ENCODE data around the gene CASP2. TPM values are rescaled to one million over a fixed set of nuclear protein-coding genes. Genes with fewer than 3 reads are reported as not detected.

The CASP2 gene
- total and polyA plus RNA-seq, 2 of the 13 experiments (the other 11 are each of a cell fraction or from before 2014, with no cell fraction given) = 10.2 to 13.7 TPM

- Histone ChIP-seq H3K4me3 (replicated peaks in 1 of 3; ENCODE audit: insufficient read depth in 1 of 3, low read depth in 2 of 3, low read length in 3 of 3) (no peak overlapping the region), H3K79me2 (ENCODE audit: insufficient read depth, low read length) (no peaks in the 10 kb centered on the region), H2AFZ (ENCODE audit: low read length) (no peak overlapping the region), H3K4me2 (ENCODE audit: low read depth, low read length) (no peak overlapping the region), H3K4me1 (ENCODE audit: insufficient read depth, low read length) (no peaks in the 10 kb centered on the region), H3K36me3 (replicated peaks in 1 of 2; ENCODE audit: control insufficient read depth in 1 of 2, insufficient read depth in 2 of 2, low read length in 2 of 2) (no peaks in the 10 kb centered on the region), H3K9ac (ENCODE audit: insufficient read depth, low read depth, low read length) (no peak overlapping the region), H4K20me1 (ENCODE audit: insufficient read depth, low read length) (no peaks in the 10 kb centered on the region), H3K9me3 (ENCODE audit: low read length) (no peaks in the 10 kb centered on the region), H3K27ac (ENCODE audit: extremely low read length, insufficient read depth, low read length) (no peak overlapping the region), H3K27me3 (ENCODE audit: control insufficient read depth in 1 of 2, insufficient read depth in 2 of 2, low read length in 2 of 2) (no peaks in the 10 kb centered on the region)
- FAIRE-seq (no peak), ATAC-seq (no peak), DNase-seq (ENCODE audit: low spot score) (no peak)
- BruUV-seq (replicated peaks) = no TSS peak
- ChIA-PET POLR2A (no interaction called here), CTCF (ENCODE audit: low intra/inter-chr PET ratio, low total read pairs) (no interaction called here)
- in situ Hi-C loops (cut with HindIII; ENCODE audit: extremely low pct_ligation_motif_present, low pct_unique_long_range_greater_than_20kb) = no loop called here
- 41% methylated on average over 8 of the region's 8 CpGs for WGBS (ENCODE audit: low lambda C conversion rate)
- TF ChIP-seq ERF (CRISPR knock-in tag; IDR thresholded peaks at IDR 0.05) (no peak), TEAD3 (CRISPR knock-in tag; optimal IDR thresholded peaks at IDR 0.05; ENCODE audit: borderline replicate concordance) (no peak), ZNF614 (CRISPR knock-in tag; IDR thresholded peaks at IDR 0.05; ENCODE audit: borderline replicate concordance) (no peak), SP5 (CRISPR knock-in tag; IDR thresholded peaks at IDR 0.05; ENCODE audit: borderline replicate concordance, low read depth) (no peak), RFX1 (IDR thresholded peaks at IDR 0.05) (no peak), ZNF547 (CRISPR knock-in tag; IDR thresholded peaks at IDR 0.05) (no peak), RARA (CRISPR knock-in tag; IDR thresholded peaks at IDR 0.05) (no peak), JUN (CRISPR knock-in tag; IDR thresholded peaks at IDR 0.05) (no peak), NR2C2 (CRISPR knock-in tag; IDR thresholded peaks at IDR 0.05; ENCODE audit: borderline replicate concordance) (no peak), REL (CRISPR knock-in tag; conservative IDR thresholded peaks at IDR 0.05) (no peak), ZNF33A (CRISPR knock-in tag; IDR thresholded peaks at IDR 0.05; ENCODE audit: borderline replicate concordance) (no peak), SPEN (CRISPR knock-in tag; IDR thresholded peaks at IDR 0.05; ENCODE audit: low read depth) (no peak), ZFYVE20 (CRISPR knock-in tag; IDR thresholded peaks at IDR 0.05; ENCODE audit: borderline replicate concordance, low read depth) (no peak), MEF2D (CRISPR knock-in tag; IDR thresholded peaks at IDR 0.05) (no peak), KMT2A (CRISPR knock-in tag; IDR thresholded peaks at IDR 0.05) (no peak)
- TF ChIP-seq, protein P1, sequence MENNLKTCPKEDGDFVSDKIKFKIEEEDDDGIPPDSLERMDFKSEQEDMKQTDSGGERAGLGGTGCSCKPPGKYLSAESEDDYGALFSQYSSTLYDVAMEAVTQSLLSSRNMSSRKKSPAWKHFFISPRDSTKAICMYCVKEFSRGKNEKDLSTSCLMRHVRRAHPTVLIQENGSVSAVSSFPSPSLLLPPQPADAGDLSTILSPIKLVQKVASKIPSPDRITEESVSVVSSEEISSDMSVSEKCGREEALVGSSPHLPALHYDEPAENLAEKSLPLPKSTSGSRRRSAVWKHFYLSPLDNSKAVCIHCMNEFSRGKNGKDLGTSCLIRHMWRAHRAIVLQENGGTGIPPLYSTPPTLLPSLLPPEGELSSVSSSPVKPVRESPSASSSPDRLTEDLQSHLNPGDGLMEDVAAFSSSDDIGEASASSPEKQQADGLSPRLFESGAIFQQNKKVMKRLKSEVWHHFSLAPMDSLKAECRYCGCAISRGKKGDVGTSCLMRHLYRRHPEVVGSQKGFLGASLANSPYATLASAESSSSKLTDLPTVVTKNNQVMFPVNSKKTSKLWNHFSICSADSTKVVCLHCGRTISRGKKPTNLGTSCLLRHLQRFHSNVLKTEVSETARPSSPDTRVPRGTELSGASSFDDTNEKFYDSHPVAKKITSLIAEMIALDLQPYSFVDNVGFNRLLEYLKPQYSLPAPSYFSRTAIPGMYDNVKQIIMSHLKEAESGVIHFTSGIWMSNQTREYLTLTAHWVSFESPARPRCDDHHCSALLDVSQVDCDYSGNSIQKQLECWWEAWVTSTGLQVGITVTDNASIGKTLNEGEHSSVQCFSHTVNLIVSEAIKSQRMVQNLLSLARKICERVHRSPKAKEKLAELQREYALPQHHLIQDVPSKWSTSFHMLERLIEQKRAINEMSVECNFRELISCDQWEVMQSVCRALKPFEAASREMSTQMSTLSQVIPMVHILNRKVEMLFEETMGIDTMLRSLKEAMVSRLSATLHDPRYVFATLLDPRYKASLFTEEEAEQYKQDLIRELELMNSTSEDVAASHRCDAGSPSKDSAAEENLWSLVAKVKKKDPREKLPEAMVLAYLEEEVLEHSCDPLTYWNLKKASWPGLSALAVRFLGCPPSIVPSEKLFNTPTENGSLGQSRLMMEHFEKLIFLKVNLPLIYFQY (CRISPR knock-in tag; IDR thresholded peaks at IDR 0.05; ENCODE audit: borderline replicate concordance) = no peak
- intact Hi-C loops (cut with micrococcal nuclease; ENCODE audit: unreplicated experiment) = no loop called here
Measured at GRCh38 chr7:143341842-143342241, 53.7 kb downstream of the CASP2 start.
